ENCODE measurements around the gene ARID5B. TPM values are rescaled to one million over a fixed set of nuclear protein-coding genes. Genes with fewer than 3 reads are reported as not detected.
A peak's percentile ranks its signal among the peaks of the same experiment; 100 is the strongest.

Gene ARID5B
- total and polyA plus RNA-seq, 2 donors (not counting 1 experiment from before 2014, with no cell fraction given): 118 to 145 TPM

DNA sequence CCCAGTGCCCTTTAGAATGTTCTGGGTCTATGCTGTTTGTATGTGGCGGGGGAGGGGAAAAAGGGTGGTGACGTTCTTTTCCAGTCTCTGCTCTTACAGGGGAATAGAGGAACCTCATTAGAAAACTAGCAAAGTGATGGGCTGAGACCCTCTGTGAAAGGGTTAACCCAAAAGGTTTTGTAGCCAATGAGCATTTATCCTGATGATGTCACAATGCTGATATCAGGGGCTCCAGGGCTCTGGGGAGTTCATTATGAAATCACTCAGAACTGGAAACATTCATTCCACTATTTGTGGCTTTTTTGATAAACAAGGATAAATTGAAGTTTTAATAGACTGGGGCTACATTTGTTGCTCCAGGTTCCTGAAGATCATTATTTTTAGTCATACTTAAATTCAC, 71.7 kb downstream of the ARID5B start:
- H3K9ac ChIP-seq (ENCODE audit: insufficient read depth, low read length): no peak overlapping the region
- no peaks in the 10 kb centered on the region for H3K9me3 ChIP-seq (ENCODE audit: control insufficient read depth, insufficient read depth, low read depth, low read length)
- H2AFZ ChIP-seq (ENCODE audit: low read length): no peak overlapping the region
- H3K27ac ChIP-seq (ENCODE audit: insufficient read depth, low read length): peak overlapping the region; percentile 4
- peak in 1 of 2 donors; percentile 18 for DNase-seq (ENCODE audit: low read depth in 2 of 2)
- no peaks in the 10 kb centered on the region for H3K27me3 ChIP-seq (ENCODE audit: control insufficient read depth, insufficient read depth, low read length)
- peaks cover 32% of the 10 kb centered on the region for H3K79me2 ChIP-seq (ENCODE audit: control insufficient read depth, insufficient read depth, low read length)
- no peaks in the 10 kb centered on the region for H3K36me3 ChIP-seq (ENCODE audit: control insufficient read depth, insufficient read depth, low read length)
- H3K4me3 ChIP-seq (replicated peaks in 1 of 4; ENCODE audit: control extremely low read depth in 1 of 4, insufficient read depth in 1 of 4, low read depth in 3 of 4, low read length in 4 of 4): no peak overlapping the region
- no peaks in the 10 kb centered on the region for H4K20me1 ChIP-seq (ENCODE audit: control insufficient read depth, extremely low read depth, insufficient read depth, low read length)
- H3K4me1 ChIP-seq (ENCODE audit: control insufficient read depth, extremely low read depth, insufficient read depth, low read length): peaks cover 14% of the 10 kb centered on the region
- TF ChIP-seq EZH2 (IDR thresholded peaks at IDR 0.05; ENCODE audit: low read length, missing control alignments): no peak
- TF ChIP-seq, protein P1, sequence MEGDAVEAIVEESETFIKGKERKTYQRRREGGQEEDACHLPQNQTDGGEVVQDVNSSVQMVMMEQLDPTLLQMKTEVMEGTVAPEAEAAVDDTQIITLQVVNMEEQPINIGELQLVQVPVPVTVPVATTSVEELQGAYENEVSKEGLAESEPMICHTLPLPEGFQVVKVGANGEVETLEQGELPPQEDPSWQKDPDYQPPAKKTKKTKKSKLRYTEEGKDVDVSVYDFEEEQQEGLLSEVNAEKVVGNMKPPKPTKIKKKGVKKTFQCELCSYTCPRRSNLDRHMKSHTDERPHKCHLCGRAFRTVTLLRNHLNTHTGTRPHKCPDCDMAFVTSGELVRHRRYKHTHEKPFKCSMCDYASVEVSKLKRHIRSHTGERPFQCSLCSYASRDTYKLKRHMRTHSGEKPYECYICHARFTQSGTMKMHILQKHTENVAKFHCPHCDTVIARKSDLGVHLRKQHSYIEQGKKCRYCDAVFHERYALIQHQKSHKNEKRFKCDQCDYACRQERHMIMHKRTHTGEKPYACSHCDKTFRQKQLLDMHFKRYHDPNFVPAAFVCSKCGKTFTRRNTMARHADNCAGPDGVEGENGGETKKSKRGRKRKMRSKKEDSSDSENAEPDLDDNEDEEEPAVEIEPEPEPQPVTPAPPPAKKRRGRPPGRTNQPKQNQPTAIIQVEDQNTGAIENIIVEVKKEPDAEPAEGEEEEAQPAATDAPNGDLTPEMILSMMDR (conservative IDR thresholded peaks at IDR 0.05 in 1 of 2, IDR thresholded peaks at IDR 0.05 in 1 of 2; ENCODE audit: low read depth in 1 of 2, low read length in 2 of 2): no peak
- H3K4me2 ChIP-seq (ENCODE audit: extremely low read depth, insufficient read depth, low read length): no peak overlapping the region

DNA sequence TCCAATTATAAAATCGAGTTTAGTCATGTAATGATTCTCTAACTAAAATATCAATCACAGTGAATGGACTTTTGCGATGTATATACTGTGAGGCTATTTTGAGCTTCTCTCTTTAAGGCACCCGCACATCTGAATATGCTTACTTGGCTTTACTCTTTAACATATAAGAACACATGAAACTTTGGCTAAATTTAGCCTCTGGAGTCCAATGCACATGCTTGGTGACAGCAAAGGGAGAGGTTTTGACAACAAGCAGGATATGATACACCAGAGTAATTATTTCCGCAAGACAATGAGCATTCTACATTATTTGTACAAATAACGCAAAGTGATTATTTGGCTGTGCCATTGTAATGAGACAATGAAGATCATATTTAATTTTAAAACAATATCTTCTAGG, 72.4 kb downstream of the ARID5B start:
- Histone ChIP-seq H2AFZ (ENCODE audit: low read length) (no peak overlapping the region), H3K9ac (ENCODE audit: insufficient read depth, low read length) (no peak overlapping the region), H3K27me3 (ENCODE audit: control insufficient read depth, insufficient read depth, low read length) (no peaks in the 10 kb centered on the region), H4K20me1 (ENCODE audit: control insufficient read depth, extremely low read depth, insufficient read depth, low read length) (no peaks in the 10 kb centered on the region), H3K4me3 (replicated peaks in 1 of 4; ENCODE audit: control extremely low read depth in 1 of 4, insufficient read depth in 1 of 4, low read depth in 3 of 4, low read length in 4 of 4) (no peak overlapping the region), H3K36me3 (ENCODE audit: control insufficient read depth, insufficient read depth, low read length) (peaks cover under 1% of the 10 kb centered on the region), H3K4me2 (ENCODE audit: extremely low read depth, insufficient read depth, low read length) (peak overlapping the region; percentile 21), H3K27ac (ENCODE audit: insufficient read depth, low read length) (no peak overlapping the region), H3K4me1 (ENCODE audit: control insufficient read depth, extremely low read depth, insufficient read depth, low read length) (peaks cover 14% of the 10 kb centered on the region), H3K9me3 (ENCODE audit: control insufficient read depth, insufficient read depth, low read depth, low read length) (no peaks in the 10 kb centered on the region), H3K79me2 (ENCODE audit: control insufficient read depth, insufficient read depth, low read length) (peaks cover 33% of the 10 kb centered on the region)
- TF ChIP-seq, protein P1 (conservative IDR thresholded peaks at IDR 0.05 in 1 of 2, IDR thresholded peaks at IDR 0.05 in 1 of 2; ENCODE audit: low read depth in 1 of 2, low read length in 2 of 2): no peak
- TF ChIP-seq EZH2 (IDR thresholded peaks at IDR 0.05; ENCODE audit: low read length, missing control alignments): no peak
- peak in 1 of 2 donors; percentile 10 for DNase-seq (ENCODE audit: low read depth in 2 of 2)

DNA sequence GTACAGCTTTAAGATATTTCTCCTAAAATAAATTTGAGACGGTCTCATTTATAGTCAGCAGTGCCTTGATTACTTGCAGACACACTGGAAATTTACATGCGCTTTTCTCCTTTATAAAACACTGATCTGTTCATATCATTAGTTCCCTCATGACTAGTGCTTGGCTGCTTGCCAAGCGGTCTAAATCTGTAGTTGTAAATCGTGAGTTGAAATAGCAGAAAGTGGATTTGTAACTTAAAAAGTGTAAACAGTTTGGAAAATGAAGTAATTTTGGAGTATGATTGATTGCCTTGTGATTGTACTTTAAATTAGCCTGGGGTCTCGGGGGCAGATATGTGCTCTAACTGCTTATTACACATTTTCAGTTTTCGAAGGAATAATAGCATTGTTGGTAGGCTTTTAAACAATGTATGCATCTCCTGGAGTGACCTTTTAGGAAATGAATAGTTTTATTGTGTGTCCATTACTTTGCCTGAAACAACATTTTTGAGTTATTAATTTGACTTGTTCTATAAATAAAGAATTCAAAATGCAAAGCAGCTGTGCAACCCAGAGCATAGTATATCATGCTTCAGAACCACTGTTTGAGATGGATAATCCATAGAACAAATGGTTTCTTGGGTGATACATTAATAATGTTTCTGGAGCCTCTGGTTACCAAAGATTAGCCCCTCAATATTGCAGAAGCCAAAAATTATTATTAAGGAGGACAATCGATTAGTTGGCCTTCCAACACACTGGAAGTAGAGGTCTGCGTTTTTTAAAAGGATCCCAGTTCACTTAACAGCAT, 73.3 kb downstream of the ARID5B start:
- no peaks in the 10 kb centered on the region for H3K9me3 ChIP-seq (ENCODE audit: control insufficient read depth, insufficient read depth, low read depth, low read length)
- H3K36me3 ChIP-seq (ENCODE audit: control insufficient read depth, insufficient read depth, low read length): peaks cover 3% of the 10 kb centered on the region
- TF ChIP-seq, protein P1 (conservative IDR thresholded peaks at IDR 0.05 in 1 of 2, IDR thresholded peaks at IDR 0.05 in 1 of 2; ENCODE audit: low read depth in 1 of 2, low read length in 2 of 2): no peak
- TF ChIP-seq EZH2 (IDR thresholded peaks at IDR 0.05; ENCODE audit: low read length, missing control alignments): no peak
- H4K20me1 ChIP-seq (ENCODE audit: control insufficient read depth, extremely low read depth, insufficient read depth, low read length): no peaks in the 10 kb centered on the region
- peaks cover 14% of the 10 kb centered on the region for H3K4me1 ChIP-seq (ENCODE audit: control insufficient read depth, extremely low read depth, insufficient read depth, low read length)
- no peak overlapping the region for H3K9ac ChIP-seq (ENCODE audit: insufficient read depth, low read length)
- H3K27me3 ChIP-seq (ENCODE audit: control insufficient read depth, insufficient read depth, low read length): no peaks in the 10 kb centered on the region
- H3K27ac ChIP-seq (ENCODE audit: insufficient read depth, low read length): peak overlapping the region; percentile 64
- H3K4me2 ChIP-seq (ENCODE audit: extremely low read depth, insufficient read depth, low read length): peak overlapping the region; percentile 79
- peak overlapping the region in 3 of 4 experiments; percentile 1 to 24 (median 23) for H3K4me3 ChIP-seq (replicated peaks in 1 of 4; ENCODE audit: control extremely low read depth in 1 of 4, insufficient read depth in 1 of 4, low read depth in 3 of 4, low read length in 4 of 4)
- peaks cover 38% of the 10 kb centered on the region for H3K79me2 ChIP-seq (ENCODE audit: control insufficient read depth, insufficient read depth, low read length)
- no peak overlapping the region for H2AFZ ChIP-seq (ENCODE audit: low read length)
- DNase-seq (ENCODE audit: low read depth in 2 of 2): peak; percentile 67 to 82

Data from fibroblast of lung (primary cell).